ENCODE data around the gene DENND5A.
"Not testable (repeated sequence)": the region's sequence is repeated elsewhere in the genome, so short reads cannot be mapped to it uniquely, and the experiment has no call there.

The DENND5A gene

DNA sequence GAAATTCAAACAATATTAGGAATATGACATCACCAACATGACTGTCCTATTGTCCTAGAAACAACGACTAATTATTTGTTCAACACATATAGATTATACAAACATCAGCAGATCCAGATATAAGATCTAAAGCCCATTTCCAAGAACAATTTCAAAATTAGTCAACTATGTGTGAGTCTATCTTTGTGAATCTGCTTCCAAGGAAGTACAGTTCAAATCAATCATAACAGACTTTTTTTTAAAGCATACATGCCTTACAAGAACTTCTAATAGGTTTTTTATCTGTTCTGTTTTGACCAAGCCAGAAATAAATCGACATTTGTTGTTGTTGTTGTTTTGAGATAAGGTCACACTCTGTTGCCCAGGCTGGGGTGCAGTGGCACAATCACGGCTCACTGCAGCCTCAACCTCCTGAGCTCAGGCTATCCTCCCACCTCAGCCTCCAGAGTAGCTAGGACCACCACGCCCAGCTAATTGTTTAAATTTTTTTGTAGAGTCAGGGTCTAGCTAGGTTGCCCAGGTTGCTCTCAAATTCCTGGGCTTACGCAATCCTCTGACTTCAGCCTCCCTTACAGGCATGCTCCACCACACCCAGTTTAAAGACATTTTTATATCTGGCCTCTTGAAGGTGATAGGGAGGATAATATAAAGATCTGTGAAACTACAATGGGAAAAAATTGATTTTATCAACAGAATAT lies 54.8 kb downstream of the DENND5A start:
- no peak for DNase-seq

DNA sequence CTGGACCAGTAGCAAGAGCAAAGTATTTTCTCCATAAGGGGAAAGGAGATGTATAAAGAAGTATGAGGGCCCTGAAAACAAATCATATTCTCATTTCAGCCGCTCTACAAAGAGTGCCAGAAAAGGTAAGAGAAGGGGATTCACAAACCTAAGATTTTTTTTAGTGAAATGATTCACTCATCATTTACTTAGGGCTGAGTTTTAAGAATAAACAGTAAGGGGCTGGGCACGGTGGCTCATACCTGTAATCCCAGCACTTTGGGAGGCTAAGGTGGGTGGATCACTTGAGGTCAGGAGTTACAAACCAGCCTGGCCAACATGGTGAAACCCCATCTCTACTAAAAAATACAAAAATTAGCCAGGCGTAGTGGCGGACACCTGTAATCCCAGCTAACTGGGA lies 55.5 kb downstream of the DENND5A start:
- not testable (repeated sequence) for DNase-seq

DNA sequence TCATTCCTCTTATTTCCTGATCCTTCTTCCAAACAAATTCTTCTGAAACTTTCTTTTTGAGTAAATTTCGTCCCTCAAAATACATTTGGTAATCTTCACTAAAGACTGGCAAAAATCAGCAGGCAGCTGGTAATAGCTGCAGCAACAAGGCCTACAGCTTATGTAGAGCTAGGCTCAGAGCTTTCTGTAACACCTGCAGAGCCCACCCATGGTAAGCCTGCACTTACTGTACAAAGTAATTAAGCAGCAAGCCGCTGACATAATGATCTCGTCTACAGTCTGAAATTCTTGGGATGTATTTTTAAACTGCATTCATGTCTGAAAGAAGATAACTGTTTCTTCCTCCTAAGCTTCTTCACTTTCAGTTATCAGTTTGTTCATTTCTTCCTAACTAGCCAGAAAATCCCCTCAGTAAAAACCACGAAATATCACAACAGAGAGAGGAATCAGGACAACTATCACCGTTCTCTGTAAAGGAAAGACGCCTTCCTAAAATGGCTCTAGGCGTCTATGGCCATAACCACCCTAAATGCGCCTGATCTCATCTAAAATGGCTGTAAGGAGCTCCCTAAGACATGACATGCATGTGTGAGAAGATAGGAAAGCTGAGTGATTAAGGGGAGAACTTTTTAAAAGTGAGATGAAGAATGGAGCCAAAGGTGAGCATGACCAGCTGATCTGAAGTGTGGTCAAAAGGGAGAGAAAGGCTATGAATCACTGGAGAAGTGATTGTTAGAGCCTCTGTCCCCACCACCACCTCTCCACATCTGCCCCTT lies 56.2 kb downstream of the DENND5A start:
- no peak for DNase-seq

DNA sequence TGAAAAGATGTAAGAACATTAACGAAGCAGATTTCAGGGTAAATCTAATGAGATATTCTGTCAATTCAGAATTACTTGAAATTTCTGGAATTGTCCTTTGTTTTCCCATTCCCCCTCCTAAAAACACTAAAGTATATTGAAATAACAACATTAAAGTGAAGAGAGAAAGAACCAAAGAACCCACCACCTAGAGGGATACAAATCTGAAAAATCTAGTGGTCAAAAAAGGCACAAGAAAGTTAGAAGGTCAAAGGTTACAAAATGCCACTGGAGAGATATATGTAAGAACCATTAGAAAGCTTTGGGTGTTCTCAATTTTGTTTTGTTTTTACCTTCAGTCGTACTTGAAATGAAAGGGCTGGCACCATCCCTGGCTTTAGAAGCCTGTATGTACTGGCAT lies 57.9 kb downstream of the DENND5A start:
- no peak for DNase-seq

DNA sequence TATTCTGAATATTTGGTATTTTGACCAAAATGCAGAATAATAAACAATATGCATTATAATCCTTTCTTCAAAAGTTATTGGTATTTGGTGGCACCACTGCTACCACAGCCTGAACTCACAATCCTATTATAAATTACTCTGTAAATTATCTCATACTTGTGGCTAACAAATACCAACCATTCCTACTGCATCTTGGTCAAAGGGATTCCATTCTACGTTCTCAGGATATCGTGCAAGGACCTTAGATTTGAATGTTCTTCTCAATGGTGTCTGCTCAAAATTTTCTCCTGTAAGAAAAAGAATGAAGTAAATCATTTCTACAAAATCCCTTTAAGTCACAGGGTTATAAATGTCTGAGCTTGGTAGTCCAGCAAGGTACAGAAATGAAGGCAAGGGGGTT lies 58.7 kb downstream of the DENND5A start:
- DNase-seq: no peak

DNA sequence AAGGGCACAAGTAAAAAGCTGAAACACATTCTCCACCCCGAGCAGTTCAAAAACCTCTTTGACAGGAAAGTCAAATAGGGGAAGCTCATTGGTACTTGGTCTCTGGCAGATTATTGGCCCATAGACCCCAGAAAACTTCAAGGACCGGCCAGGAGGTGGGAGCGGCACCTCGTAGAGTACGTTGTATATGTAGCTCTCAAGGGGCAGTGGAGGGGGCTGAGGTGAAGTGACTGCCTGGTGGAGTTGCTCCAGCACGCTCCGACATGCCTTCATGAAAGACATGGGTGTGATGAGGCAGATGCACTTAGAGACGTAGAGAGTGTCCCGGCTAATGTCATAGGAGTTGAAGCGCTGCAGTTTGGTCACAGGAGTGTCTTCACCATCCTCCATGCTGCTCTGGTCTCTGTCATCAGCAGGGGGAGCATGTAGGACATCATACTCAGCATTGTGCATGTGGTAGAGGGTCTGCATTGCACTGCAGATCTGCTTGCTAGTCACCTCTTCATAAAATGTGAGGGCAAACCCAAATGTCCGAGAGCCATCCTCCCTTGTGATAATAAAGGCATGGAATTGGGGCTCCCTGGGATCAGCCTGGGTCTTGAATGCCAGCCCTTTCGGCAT lies 61.3 kb downstream of the DENND5A start:
- DNase-seq: peak; percentile 32

DNA sequence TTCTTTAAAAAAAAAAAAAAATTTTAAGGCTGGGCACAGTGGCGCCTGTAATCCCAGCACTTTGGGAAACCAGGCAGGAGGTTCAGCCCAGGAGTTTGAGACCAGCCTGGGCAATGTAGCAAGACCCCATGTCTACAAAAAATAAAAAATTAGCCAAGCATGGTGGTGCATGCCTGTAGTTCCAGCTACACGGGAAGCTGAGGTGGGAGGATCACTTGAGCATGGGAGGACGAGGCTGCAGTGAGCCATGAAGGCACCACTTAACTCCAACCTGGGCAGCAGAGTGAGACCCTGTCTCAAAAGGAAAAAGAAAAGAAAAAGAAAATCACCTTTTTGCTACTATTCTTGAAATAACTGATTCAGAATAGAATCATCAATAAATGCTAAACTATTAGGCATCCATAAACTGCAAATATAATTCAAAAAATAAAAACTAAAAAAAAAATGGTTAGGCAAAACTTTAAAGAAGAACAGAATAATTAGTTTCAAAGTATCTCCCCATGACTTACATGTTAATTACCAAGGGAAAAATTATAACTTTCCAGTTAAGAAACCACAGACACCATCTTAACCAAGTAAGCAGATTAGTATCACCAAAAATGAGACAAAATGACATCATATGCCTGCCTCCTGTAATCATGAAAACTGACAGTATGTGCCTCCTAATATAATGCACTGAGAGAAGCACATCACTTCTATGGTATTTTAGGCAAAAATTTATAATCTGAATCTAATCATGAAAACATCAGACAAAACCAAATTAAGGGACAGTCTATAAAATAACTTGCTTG lies 63.6 kb downstream of the DENND5A start:
- peak; percentile 23 for DNase-seq

DNA sequence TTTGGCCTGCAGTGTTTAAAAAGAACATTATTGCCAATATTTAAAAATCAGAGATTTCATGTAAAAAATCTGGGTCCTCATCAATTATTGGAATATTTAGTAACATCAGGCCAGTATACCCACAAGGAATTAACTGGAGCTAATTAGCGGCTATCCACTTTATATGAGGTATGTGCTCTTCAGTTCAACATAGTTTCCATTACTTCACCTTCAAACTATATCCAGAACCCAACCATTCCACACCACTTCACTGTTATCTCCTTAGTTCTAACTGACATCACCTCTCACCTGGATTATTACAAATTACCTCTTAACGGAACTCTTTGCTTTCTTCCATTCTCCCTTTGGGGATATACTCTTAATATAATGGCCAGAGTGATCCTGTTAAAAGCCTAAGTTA lies 64.7 kb downstream of the DENND5A start:
- no peak for DNase-seq

DNA sequence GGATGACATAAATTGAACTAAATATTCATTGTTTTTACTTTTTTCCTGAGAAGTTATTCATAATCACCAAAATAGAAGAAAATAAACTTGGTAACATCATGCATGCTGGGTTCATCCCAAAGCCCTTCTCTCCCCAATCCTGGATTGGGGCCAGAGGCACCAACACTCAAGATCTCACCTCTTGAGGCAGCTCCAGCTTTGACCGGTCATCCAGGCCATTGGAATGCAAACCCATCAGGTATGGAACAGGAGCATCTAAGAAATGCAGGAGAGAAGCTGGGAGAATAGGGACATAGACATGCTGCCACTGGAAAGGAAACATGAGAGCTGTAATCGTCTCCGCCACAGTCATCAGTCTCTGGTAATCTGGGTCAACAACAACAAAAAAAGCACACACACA lies 71.8 kb downstream of the DENND5A start:
- DNase-seq: no peak

DNA sequence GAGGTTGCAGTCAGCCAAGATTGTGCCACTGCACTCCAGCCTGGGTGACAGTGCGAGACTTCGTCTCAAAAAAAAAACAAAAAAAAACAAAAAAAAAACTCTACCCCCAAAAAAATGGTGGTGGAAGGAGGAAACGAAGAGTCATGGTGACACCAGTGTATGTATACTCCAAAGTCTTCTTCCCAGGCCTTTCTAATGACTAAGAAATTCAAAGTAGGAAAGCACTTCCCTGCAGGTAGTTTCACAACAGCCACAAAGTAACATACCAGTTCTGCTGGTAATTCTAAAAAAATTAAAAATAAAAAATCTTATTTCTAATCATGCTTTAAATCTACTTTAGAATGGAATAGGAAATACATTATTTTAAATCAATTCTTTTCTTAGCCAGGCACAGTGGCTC lies 72.6 kb downstream of the DENND5A start:
- no peak for DNase-seq

DNA sequence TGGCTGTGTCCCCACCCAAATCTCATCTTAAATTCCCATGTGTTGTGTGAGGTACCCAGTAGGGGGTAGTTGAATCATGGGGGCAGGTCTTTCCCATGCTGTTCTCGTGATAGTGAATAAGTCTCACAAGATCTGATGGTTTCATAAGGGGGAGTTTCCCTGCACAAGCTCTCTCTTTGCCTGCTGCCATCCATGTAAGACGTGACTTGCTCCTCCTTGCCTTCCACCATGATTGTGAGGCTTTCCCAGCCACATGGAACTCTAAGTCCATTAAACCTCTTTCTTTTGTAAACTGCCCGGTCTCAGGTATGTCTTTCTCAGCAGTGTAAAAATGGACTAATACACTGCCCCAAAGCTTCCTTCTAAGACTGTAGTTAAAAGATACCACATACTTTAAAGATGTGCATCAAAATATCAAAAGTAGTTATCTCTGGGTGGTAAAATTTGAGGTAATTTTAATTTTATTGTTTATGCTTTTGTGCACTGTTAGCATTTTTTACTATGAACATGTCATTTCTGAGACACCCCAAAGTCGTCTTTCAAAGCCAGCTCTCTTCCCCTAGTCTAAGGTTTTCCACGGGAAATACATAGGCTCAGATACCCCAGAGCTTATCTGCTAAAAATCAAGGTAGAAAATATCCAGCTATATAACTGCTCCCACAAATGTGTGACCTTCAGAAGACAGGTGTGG lies 74.7 kb downstream of the DENND5A start:
- not testable (repeated sequence) for DNase-seq

DNA sequence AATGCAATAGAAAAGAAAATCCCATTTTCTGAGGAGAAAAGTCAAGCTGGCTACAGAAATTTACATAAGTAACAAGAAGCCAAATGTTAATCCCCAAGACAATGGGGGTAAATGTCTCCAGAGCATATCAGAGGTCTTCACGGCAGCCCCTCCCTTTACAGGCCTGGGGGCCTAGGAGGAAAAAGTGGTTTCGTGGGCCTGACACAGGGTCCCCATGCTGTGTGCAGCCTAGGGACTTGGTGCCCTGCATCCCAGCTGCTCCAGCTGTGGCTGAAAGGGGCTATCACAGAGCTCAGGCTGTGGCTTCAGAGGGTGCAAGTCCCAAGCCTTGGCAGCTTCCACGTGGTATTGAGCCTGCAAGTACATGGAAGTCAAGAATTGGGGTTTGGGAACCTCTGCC lies 76.3 kb downstream of the DENND5A start:
- not testable (repeated sequence) for DNase-seq

DNA sequence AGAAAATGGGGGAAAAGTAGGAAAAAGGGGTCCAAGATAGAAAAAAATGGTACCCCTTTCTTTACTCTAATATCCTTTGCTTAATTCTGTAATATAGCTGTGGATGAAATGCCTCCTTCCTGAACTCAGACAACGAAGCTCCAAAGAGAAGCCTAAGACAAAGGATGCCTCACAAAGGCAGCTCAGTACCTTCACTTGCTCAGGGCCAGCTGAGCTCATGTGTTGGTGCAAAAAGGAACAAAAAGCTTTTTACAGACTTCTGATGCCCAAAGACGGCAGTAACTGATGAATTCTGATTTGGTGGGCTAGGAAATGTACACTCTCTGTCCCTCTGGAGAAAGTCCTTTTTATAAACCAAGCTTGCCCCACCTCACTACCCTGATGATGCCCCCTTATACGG lies 77.5 kb downstream of the DENND5A start:
- no peak for DNase-seq

DNA sequence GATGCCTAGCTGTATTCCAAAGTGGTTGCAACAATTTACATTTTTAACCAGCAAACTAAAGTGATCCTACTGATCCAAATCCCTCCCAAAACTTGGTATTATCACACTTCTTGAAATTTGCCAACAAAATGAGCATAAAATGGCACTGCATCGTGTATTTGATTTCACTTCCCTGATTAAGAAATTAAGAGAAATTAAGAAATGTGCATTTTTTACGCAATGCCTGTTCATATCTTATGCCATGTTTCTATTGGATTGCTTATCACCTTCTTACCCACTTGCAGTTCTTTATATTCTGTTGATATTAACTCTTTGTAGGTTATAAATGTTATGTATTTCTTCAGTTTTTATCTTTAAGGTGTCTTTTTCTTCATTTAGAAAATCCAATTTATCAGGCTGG lies 80.6 kb downstream of the DENND5A start:
- no peak for DNase-seq

DNA sequence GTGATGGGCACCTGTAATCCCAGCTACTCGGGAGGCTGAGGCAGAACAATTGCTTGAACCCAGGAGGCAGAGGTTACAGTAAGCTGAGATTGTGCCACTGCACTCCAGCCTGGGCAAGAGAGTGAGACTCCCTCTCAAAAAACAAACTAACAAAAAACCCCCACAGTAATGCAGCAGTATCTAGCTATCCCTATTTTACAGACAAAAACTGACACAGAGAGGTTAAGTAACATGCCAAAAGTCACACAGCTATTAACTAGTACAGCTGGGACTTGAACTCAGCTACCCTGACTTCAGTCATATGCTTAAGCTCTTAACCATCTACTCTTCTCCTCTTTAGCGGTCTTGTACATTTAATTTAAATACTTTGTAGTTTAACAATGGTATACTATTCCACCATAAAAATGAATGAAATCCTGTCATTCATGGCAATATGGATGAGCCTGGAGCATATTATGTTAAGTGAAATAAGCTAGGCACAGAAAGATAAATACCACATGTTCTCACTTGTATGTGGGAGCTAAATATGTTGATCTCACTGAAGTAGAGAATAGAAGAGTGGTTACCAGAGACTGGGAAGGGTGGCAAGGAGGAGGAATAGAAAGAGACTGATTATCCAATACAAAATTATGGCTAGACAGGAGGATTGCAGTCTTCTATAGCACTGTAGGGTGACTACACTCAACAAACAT lies 82.8 kb downstream of the DENND5A start:
- DNase-seq: no peak

DNA sequence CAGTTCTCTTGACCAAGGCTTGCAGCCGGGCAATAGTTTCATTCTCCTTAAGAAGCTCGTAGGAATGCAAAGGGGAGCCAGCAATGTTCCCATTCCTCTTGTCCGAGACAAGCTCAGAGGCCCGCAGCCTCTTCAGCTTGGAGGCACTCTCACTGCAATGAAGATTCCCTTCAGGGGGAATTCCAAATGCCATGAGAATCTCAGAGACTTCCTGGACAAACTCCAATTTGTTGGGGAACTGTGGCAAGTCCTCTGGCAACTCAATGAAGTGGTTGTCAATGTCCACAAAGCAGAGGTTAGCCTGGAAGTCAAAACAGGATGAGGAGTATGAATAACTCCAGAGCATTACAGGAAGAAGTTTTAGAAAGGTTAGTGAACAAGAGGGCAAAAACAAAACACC lies 84.4 kb downstream of the DENND5A start:
- no peak for DNase-seq

DNA sequence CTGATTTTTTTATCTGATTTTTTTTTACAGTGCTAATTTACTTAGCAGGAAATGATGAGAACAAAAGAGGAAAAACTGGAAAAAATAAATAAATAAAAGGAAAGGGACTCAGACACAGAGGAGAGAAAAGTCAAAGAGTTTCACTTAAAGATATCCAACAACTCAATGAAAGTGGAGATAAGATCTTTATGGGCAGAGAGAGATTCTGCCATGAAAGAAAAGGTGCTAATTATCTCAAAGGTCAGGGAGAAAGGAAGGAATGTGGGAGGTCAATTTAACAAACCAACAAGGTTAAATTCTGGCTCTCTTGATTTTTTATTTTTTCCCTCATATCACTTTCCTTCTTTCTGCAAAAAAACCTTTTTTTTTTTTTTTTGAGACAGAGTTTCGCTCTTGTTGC lies 86.0 kb downstream of the DENND5A start:
- no peak for DNase-seq

DNA sequence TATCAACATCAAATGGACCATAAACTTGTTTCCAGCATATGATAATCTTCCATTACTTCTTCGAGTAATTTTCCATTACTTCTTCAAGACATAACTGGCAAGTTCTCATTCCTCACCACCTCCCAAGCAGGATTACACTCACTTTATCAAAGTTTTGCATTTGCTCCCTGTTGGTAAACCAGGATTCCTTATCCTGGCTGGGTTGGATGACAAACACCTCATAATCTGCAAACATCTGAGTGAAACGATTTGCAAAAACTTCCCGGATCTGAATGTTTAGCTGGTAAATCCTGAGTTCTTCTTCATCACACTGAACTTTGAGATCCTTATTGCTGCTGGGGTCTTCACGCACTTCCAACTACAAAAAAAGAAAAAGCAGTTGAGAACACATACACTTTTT lies 86.4 kb downstream of the DENND5A start:
- no peak for DNase-seq

DNA sequence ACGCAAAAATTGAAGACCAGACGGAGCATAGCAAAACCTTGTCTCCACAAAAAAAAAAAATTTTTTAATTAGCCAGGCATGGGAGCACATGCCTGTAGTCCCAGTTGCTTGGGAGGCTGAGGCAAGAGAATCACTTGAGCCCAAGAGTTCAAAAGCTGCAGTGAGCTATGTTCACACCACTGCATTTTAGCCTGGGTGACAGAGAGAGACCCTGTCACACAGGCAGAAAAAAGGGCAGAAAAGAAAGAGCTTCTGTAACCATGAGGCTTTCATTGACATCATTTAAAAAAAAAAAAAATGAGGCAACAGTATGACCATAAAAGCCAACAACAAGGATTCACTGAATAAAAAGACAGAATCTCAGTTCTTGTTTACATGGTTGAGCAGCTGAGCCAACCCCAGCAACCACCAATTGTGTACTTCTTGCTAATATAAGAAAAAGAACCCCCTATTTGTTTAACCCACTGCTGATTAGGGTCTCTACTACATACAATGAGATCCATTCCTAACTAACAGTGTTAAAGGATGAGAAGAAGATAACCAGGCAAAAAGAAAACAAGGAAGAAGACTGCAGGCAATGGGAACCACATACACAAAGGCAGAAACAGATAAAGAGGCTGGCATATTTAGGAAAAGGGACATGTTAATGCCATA lies 87.6 kb downstream of the DENND5A start:
- DNase-seq: no peak

DNA sequence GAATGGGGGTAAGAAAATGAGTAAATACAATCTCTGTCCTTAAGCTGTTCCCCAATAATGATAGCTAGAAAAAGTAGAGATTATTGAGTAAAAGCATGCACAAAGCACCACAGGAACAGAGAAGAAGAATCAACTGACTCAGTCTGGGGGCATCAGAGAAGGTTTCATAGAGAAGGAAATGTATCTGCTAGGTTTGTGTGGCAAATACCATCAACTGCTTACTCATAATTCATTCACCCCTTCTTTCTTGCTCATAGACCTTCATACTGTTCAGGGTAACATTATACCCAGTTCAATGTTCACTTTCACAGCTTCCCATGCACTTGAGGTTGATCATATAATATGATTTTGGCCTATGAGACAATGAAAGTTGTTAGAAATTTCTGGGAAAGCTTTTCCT lies 88.6 kb downstream of the DENND5A start:
- no peak for DNase-seq

DNA sequence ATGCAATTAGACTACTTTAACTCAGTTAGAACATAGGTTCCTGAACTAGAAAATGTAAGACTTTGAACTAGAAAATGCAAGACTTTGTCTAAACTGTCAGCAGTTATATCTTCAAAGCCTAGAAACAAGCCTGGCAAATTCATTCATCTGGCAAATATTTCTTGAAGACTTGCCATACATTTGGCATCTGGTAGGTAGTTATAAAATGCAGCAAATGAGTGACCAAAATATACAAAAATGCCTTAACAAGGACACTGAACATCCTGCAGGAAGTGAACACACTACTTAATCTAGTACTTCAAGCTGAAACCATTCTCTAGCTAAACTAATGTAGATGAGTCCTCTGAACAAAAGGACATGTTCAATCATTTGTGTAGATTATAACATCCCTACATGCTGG lies 89.0 kb downstream of the DENND5A start:
- DNase-seq: no peak

DNA sequence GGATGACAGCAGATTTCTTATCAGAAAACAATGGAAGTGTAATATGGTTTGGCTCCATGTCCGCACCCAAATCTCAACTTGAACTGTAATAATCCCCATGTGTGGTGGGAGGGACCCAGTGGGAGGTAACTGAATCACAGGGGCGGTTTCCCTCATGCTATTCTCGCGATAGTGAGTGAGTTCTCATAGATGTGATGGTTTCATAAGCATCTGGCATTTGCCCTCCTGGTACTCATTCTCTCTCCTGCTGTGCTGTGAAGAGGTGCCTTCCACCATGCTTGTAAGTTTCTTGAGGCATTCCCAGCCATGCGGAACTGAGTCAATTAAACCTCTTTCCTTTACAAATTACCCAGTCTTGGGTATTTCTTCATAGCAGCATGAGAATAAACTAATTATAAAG lies 92.8 kb downstream of the DENND5A start:
- DNase-seq: no peak

Measured in hematopoietic multipotent progenitor cell treated with erythropoietin and hydrocortisone succinate and interleukin-3 and kit ligand, for 6 days (in vitro differentiated cells).